ENCODE results near the gene ADCK1.

ADCK1 gene

DNA sequence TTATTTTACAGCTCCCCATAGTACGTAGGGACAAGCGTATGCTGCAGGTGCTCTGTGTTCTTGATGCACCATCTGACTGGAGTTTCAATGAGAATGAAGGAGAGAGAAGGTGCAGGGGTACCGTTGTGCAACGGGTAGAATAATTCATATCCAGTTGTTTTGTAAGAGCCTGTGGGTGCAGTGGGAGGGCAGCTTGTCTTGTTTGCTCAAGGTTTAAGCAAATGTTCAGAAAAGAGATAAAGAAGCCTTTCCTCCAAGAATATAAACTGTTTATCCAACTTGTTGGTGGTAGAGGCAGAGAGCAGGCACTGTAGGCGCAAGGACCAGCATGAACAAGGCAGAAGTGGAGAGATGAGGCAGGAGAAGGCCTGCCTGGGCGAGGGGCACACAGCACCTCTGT is 64.2 kb downstream of the ADCK1 start:
- TF ChIP-seq YY1 (IDR thresholded peaks at IDR 0.05; ENCODE audit: insufficient read depth, insufficient read length) (no peak), ZNF274 (IDR thresholded peaks at IDR 0.05; ENCODE audit: low read depth, low read length) (no peak), SUZ12 (IDR thresholded peaks at IDR 0.05; ENCODE audit: extremely low read depth, insufficient read depth, insufficient read length) (no peak)

GRCh38 chr14:77864580-77864979 is 64.7 kb downstream of the ADCK1 start:
- Histone ChIP-seq H3K9ac (ENCODE audit: insufficient read length, low read depth) (no peak overlapping the region), H3K9me3 (ENCODE audit: insufficient read depth, low read length) (no peaks in the 10 kb centered on the region), H3K36me3 (ENCODE audit: insufficient read depth, insufficient read length, low read length) (no peaks in the 10 kb centered on the region), H3K4me1 (ENCODE audit: insufficient read depth, insufficient read length) (peaks cover 4% of the 10 kb centered on the region), H3K27me3 (ENCODE audit: insufficient read depth, insufficient read length) (no peaks in the 10 kb centered on the region), H3K4me3 (ENCODE audit: insufficient read length, low read depth) (no peak overlapping the region)
- DNase-seq (ENCODE audit: low read depth, low spot score), result no peak
- TF ChIP-seq YY1 (IDR thresholded peaks at IDR 0.05; ENCODE audit: insufficient read depth, insufficient read length) (no peak), ZNF274 (IDR thresholded peaks at IDR 0.05; ENCODE audit: low read depth, low read length) (no peak), SUZ12 (IDR thresholded peaks at IDR 0.05; ENCODE audit: extremely low read depth, insufficient read depth, insufficient read length) (no peak)

More for the DNA sequence above, 64.2 kb downstream of the ADCK1 start:
- Histone ChIP-seq H3K27me3 (ENCODE audit: insufficient read depth, insufficient read length) (no peaks in the 10 kb centered on the region), H3K36me3 (ENCODE audit: insufficient read depth, insufficient read length, low read length) (no peaks in the 10 kb centered on the region), H3K4me1 (ENCODE audit: insufficient read depth, insufficient read length) (peaks cover 4% of the 10 kb centered on the region), H3K9me3 (ENCODE audit: insufficient read depth, low read length) (no peaks in the 10 kb centered on the region), H3K9ac (ENCODE audit: insufficient read length, low read depth) (no peak overlapping the region), H3K4me3 (ENCODE audit: insufficient read length, low read depth) (no peak overlapping the region)
- DNase-seq (ENCODE audit: low read depth, low spot score), result no peak

DNA sequence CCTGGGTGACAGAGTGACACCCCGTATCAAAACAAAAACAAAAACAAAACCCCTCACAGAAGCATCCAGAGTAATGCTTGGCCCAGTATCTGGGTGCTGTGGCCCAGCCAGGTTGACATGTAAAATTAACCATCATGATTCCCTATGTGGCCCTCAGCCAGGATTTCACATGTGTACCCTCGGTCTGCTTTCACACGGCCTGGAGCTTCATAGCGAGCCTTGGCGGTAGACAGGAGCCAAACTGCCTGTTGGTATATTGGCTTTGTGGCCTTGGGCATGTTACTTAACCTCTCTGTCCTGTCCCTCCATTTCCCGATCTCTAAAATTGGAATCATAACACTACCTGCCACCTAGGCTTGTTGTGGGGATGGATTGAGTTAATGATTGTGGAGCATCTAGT is 65.5 kb downstream of the ADCK1 start:
- H3K27me3 ChIP-seq (ENCODE audit: insufficient read depth, insufficient read length), result no peaks in the 10 kb centered on the region
- TF ChIP-seq SUZ12 (IDR thresholded peaks at IDR 0.05; ENCODE audit: extremely low read depth, insufficient read depth, insufficient read length) (no peak), ZNF274 (IDR thresholded peaks at IDR 0.05; ENCODE audit: low read depth, low read length) (no peak), YY1 (IDR thresholded peaks at IDR 0.05; ENCODE audit: insufficient read depth, insufficient read length) (no peak)
- no peaks in the 10 kb centered on the region for H3K9me3 ChIP-seq (ENCODE audit: insufficient read depth, low read length)
- no peak for DNase-seq (ENCODE audit: low read depth, low spot score)
- no peaks in the 10 kb centered on the region for H3K36me3 ChIP-seq (ENCODE audit: insufficient read depth, insufficient read length, low read length)
- H3K4me1 ChIP-seq (ENCODE audit: insufficient read depth, insufficient read length), result peaks cover 4% of the 10 kb centered on the region
- no peak overlapping the region for H3K9ac ChIP-seq (ENCODE audit: insufficient read length, low read depth)
- no peak overlapping the region for H3K4me3 ChIP-seq (ENCODE audit: insufficient read length, low read depth)

DNA sequence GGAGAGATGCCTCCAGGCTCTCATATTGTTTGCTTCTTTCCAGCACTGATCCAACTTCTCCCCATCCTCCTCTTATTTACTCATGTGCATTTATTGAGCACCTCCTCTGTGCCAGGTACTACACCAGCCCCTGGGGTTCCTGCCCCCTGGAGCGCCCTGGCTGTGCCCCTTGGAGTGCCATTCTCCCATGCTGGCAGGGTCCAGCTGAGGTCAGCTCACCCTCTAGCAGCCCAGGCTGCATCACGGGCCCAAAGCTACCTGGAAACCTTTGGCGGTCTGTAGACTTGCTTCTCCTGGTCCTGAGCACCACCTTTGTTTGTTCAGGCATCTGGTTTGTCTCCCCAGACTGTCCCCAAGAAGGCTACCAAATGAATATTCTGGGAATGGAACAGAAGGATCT is 67.0 kb downstream of the ADCK1 start:
- DNase-seq (ENCODE audit: low read depth, low spot score), result no peak
- H3K27me3 ChIP-seq (ENCODE audit: insufficient read depth, insufficient read length), result no peaks in the 10 kb centered on the region
- H3K9me3 ChIP-seq (ENCODE audit: insufficient read depth, low read length), result no peaks in the 10 kb centered on the region
- TF ChIP-seq ZNF274 (IDR thresholded peaks at IDR 0.05; ENCODE audit: low read depth, low read length) (no peak), YY1 (IDR thresholded peaks at IDR 0.05; ENCODE audit: insufficient read depth, insufficient read length) (no peak), SUZ12 (IDR thresholded peaks at IDR 0.05; ENCODE audit: extremely low read depth, insufficient read depth, insufficient read length) (no peak)
- H3K9ac ChIP-seq (ENCODE audit: insufficient read length, low read depth), result no peak overlapping the region
- peaks cover 4% of the 10 kb centered on the region for H3K4me1 ChIP-seq (ENCODE audit: insufficient read depth, insufficient read length)
- no peak overlapping the region for H3K4me3 ChIP-seq (ENCODE audit: insufficient read length, low read depth)
- H3K36me3 ChIP-seq (ENCODE audit: insufficient read depth, insufficient read length, low read length), result no peaks in the 10 kb centered on the region

DNA sequence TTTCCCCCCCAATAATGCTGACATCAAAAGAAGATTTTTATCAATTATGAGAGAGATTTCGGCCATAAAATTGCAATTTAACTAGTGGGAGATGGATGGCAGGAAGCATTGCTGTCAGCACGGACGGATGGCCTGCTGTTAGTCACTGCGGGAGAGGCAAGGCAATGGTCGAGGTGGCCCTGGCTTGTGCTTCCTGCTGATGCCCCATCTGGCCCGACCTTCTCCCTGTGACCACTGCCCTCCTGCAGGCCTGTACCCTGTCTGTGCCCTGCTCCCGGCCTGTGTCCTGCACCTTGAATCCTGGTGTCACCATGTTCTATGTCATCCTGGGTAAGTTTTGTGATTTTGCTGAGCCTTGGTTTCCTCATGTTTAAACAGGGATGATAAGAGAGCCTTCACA is 67.6 kb downstream of the ADCK1 start:
- TF ChIP-seq YY1 (IDR thresholded peaks at IDR 0.05; ENCODE audit: insufficient read depth, insufficient read length) (no peak), SUZ12 (IDR thresholded peaks at IDR 0.05; ENCODE audit: extremely low read depth, insufficient read depth, insufficient read length) (no peak), ZNF274 (IDR thresholded peaks at IDR 0.05; ENCODE audit: low read depth, low read length) (no peak)
- Histone ChIP-seq H3K4me3 (ENCODE audit: insufficient read length, low read depth) (no peak overlapping the region), H3K9me3 (ENCODE audit: insufficient read depth, low read length) (no peaks in the 10 kb centered on the region), H3K36me3 (ENCODE audit: insufficient read depth, insufficient read length, low read length) (no peaks in the 10 kb centered on the region), H3K4me1 (ENCODE audit: insufficient read depth, insufficient read length) (peaks cover 4% of the 10 kb centered on the region), H3K27me3 (ENCODE audit: insufficient read depth, insufficient read length) (no peaks in the 10 kb centered on the region), H3K9ac (ENCODE audit: insufficient read length, low read depth) (no peak overlapping the region)
- no peak for DNase-seq (ENCODE audit: low read depth, low spot score)

DNA sequence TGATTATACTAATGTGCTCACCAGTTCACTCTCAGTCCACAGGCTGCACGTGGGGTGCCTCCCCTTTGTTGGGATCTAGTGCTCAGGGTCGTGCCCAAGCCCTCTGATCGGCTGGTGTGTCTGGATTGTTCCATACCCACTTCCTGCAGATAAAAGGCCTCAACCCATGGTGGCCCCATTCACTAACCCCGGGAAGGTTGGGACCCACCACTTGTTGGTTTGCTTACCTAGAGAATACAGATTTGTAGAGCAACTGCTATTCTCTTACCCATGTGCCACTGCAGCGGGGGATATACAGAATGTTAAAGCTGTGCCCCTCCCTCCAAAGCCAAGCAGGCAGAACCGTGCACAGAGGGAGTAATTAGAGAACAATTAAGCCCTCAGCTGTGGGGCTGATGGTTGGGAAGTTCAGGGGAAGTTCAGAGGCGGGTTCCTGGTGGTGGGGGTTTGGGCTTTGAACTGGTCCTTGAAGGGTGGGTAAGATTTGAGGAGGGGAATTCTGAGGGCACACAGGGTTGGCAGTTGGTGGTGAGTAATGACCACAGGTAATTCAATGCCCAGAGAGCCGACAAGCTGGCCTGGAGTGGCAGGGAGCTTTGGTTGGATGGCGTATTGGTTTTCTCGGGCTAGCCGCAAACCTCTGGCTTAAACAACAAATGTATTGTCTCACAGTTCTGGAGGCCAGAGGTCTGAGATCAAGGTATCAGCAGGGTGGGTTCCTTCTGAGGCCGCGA is 68.8 kb downstream of the ADCK1 start:
- H3K36me3 ChIP-seq (ENCODE audit: insufficient read depth, insufficient read length, low read length), result no peaks in the 10 kb centered on the region
- H3K9me3 ChIP-seq (ENCODE audit: insufficient read depth, low read length), result no peaks in the 10 kb centered on the region
- H3K4me3 ChIP-seq (ENCODE audit: insufficient read length, low read depth), result no peak overlapping the region
- no peaks in the 10 kb centered on the region for H3K27me3 ChIP-seq (ENCODE audit: insufficient read depth, insufficient read length)
- H3K4me1 ChIP-seq (ENCODE audit: insufficient read depth, insufficient read length), result peaks cover 4% of the 10 kb centered on the region
- no peak for DNase-seq (ENCODE audit: low read depth, low spot score)
- H3K9ac ChIP-seq (ENCODE audit: insufficient read length, low read depth), result no peak overlapping the region
- no peak for TF ChIP-seq ZNF274 (IDR thresholded peaks at IDR 0.05; ENCODE audit: low read depth, low read length)
- no peak for TF ChIP-seq YY1 (IDR thresholded peaks at IDR 0.05; ENCODE audit: insufficient read depth, insufficient read length)
- no peak for TF ChIP-seq SUZ12 (IDR thresholded peaks at IDR 0.05; ENCODE audit: extremely low read depth, insufficient read depth, insufficient read length)

GRCh38 chr14:77869340-77869739 is 69.4 kb downstream of the ADCK1 start:
- TF ChIP-seq YY1 (IDR thresholded peaks at IDR 0.05; ENCODE audit: insufficient read depth, insufficient read length), result no peak
- Histone ChIP-seq H3K36me3 (ENCODE audit: insufficient read depth, insufficient read length, low read length) (no peaks in the 10 kb centered on the region), H3K4me1 (ENCODE audit: insufficient read depth, insufficient read length) (peaks cover 4% of the 10 kb centered on the region), H3K27me3 (ENCODE audit: insufficient read depth, insufficient read length) (no peaks in the 10 kb centered on the region), H3K4me3 (ENCODE audit: insufficient read length, low read depth) (no peak overlapping the region), H3K9me3 (ENCODE audit: insufficient read depth, low read length) (no peaks in the 10 kb centered on the region), H3K9ac (ENCODE audit: insufficient read length, low read depth) (no peak overlapping the region)
- no peak for DNase-seq (ENCODE audit: low read depth, low spot score)

Measured in NT2/D1 (cell line).